GM23248 (cell line): ENCODE results near the gene ISCA2.

Experiments used
- EZH2 ChIP-seq: fragments of 200-600 bp; sonication (generic); IDR thresholded peaks from 2 replicates; pipeline ENCODE4 v1.6.1; 2018; ENCODE audit warnings: antibody characterized with exemption, mild to moderate bottlenecking; ENCODE audit not compliant: insufficient read depth, poor library complexity, severe bottlenecking
- EZH2phosphoT487 ChIP-seq: fragments of 200-600 bp; sonication (generic); IDR thresholded peaks from 2 replicates; pipeline ENCODE4 v1.6.1; 2018; ENCODE audit warnings: antibody characterized with exemption, moderate library complexity, mild to moderate bottlenecking, low read depth; ENCODE audit not compliant: insufficient read depth

- TF ChIP-seq EZH2phosphoT487, result no peak
- TF ChIP-seq EZH2, result no peak
Measured at GRCh38 chr14:74465335-74465734, 28.2 kb upstream of the ISCA2 start.
